Stimulated activated CD4-positive, alpha-beta T cell treated with anti-CD3 and anti-CD28 coated beads, Interleukin-12 subunit alpha, Interleukin-12 subunit beta, amount 100 ng/mL, for 24 hours (primary cell): ENCODE results near the gene POMZP3.
"Not testable (repeated sequence)": the region's sequence is repeated elsewhere in the genome, so short reads cannot be mapped to it uniquely, and the experiment has no call there.

Source experiments
- DNase-seq, 2 experiments: peaks; one replicate each; pipeline ENCODE4 v3.0.0-alpha.2; 2020; ENCODE audit warnings: low read depth in 2 of 2

The POMZP3 gene

DNA sequence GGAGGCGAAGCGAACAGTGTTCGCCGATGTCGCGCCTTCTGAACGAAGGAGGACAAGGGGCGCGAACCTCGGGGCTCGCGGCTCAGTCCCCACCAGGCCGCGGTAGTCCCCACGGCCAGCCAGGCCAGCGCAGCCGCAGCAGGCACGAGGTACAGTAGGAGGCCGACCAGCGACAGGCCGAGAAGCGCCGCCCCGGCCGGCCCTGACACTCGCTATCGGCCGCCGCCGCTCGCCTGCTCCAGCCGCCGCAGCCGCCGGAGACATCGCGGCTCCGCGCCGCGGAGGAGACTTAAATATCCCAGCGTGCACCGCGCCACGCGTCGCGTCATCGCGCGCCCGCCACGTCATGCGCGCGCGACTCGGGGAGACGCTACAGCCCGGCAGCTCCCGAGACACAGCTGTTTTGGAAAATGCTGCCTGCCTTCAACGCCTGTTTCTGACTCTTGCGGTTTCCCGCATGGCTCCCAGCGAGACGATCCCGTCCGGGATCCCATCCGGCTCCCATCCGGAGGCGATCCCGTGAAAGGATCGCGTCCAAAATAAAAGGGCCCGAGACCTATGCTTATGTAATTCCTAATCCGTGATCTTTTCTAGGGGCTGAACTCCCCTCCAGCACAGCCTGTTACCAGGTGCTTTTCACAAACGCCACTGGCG, at the start of gene POMZP3:
TSS of gene POMZP3 (minus strand) at position 291 of the 654 bp plus-strand sequence. CDS start 1,215 bp downstream, outside the sequence.
- peak; percentile 16 to 26 for DNase-seq

DNA sequence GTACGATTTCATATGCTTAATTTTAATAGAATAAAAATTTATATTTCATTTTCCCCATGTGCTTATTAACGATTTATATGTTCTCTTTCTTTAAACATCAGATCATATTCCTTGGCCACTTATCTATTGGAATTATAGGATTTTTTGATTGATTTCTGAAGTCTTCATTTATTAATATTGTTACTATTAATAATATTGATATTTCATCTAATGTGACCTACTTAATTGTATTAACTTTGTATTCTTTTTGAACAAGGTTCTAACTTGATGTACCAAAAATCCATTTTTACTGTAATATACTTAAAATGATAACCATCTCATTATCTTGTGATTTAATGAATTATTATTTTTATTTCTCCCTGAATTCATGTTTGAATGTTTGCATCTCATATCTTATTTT, 48.7 kb upstream of the POMZP3 start:
- not testable (repeated sequence) for DNase-seq

- not testable (repeated sequence) for DNase-seq
Observed at GRCh38 chr7:76673346-76673745, 46.3 kb upstream of the POMZP3 start.

DNA sequence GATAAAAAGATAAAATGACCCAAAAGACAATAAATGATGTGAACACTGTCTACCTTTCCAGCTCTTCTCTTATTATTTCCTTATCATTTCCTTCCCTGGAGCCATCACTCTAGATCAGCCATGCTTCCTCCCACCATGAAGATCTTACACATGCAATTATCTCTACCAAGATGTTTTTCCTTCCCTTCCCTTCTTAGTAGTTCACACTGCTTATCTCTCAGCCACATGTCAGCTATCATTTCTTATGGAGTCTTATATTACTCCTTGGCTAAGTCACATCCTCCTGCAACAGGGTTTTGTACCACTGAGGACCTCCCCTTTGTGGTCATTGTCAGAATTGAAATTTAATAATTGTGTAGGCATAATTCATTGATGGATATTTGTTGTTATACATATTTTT, 32.1 kb upstream of the POMZP3 start:
- DNase-seq: not testable (repeated sequence)

GRCh38 chr7:76656425-76656824, 29.3 kb upstream of the POMZP3 start:
- DNase-seq: not testable (repeated sequence)

DNA sequence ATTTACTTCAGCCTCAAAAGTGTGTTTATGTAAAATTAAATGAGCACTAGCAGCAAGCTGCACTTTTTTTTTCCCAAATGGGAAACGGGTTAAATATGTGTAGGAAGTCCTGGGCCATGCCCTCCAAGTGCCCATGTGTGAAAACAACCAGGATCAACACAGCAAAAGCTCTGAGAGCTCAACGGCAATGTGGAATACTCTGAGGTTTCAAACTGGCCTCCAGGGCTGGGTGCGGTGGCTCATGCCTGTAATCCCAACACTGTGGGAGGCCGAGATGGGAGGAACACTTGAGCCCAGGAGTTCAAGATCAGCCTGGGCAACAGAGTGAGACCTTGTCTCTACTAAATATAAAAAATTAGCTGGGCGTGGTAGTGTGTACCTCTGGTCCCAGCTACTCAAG, 15.5 kb upstream of the POMZP3 start:
- not testable (repeated sequence) for DNase-seq

DNA sequence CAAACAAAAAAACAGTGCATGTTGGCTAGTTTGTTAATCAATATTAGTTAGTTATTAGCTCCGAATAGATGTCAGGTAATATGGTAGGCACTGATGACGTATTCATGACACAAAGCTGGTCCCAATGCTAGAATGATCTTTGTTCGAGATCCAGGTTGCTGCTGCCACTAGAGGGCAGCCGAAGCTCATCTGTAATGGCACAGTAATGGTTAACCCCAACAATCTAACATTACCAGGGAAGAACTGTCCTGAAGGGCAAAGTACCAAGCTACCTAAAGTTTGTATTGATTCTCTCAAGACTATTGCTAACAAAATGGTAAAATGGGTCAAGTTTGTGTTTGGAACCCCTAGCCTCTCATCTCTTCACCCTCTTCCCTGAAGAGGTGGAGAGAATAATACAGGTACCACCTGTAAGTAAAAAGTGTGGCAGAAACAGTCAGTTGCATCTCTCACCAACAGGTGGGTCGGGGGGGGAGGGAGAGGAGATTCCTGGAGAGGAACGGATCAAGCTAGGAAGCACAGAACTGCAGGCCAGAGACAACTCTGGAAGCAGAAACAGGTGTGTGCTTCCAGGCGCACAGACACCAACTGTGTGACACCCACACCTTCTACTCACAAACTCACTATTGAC, 10.1 kb upstream of the POMZP3 start:
- DNase-seq: not testable (repeated sequence)

- DNase-seq: not testable (repeated sequence)
Observed at GRCh38 chr7:76626581-76626980, 498 bp downstream of the POMZP3 start.

GRCh38 chr7:76619439-76620190, 7.5 kb downstream of the POMZP3 start:
- DNase-seq: not testable (repeated sequence)

GRCh38 chr7:76613783-76614182, 13.3 kb downstream of the POMZP3 start:
- DNase-seq: not testable (repeated sequence)

DNA sequence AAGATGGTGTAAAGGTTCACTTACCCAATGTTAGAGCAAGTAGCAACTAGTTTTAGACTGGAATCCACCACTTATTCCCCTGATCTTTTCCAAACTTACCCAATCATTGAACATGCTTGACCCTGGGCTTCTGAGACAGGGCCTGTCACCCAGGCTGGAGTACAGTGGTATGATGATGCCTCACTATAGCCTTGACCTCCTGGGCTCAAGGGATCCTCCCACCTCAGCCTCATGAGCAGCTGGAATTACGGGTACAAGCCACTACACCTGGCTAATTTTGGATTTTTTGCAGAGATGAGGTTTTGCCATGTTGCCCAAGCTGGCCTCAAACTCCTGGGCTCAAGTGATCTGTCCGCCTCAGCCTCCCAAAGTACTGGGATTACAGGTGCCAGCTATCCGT, 14.8 kb downstream of the POMZP3 start:
- DNase-seq: not testable (repeated sequence)

DNA sequence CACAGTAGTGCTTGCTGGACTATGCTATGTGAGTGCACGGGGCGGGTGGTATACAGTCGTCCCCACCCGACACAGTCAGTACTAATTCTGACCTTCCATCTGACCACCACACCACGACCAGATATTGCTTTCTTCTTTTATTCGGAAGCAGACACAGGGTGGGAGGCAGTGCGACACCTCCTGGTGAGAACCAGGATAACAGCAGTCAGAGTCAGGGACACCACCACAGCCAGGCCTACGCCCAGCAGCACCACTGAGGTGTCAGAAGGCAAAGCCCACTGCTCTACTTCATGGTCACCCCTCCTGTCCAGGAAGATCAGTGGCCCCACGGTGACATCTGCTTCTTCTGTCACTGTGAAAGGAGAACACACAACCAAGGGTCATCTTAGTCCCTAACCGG, 17.2 kb downstream of the POMZP3 start:
- DNase-seq: not testable (repeated sequence)

GRCh38 chr7:76608469-76608868, 18.6 kb downstream of the POMZP3 start:
- not testable (repeated sequence) for DNase-seq

DNA sequence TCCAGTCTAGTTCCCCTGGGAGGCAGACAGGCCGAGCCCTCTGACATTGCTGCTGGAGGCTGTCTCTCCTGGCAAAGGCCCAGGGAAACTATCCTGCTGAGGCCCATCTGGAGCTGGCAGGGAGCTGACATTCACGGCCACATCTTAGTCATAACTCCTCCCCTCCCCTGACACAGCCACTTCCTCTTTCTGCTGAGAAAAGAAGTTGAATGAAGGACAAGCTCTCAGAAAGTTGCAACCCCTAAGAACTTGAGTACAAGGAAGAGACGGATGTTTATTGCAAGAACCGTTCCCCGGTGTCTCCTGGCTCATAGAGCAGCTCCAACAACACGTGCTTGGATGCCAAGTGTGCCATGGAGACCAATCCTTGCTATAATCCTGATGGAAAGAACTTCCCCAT, 21.1 kb downstream of the POMZP3 start:
- DNase-seq: peak in 1 of 2 experiments; percentile 35

DNA sequence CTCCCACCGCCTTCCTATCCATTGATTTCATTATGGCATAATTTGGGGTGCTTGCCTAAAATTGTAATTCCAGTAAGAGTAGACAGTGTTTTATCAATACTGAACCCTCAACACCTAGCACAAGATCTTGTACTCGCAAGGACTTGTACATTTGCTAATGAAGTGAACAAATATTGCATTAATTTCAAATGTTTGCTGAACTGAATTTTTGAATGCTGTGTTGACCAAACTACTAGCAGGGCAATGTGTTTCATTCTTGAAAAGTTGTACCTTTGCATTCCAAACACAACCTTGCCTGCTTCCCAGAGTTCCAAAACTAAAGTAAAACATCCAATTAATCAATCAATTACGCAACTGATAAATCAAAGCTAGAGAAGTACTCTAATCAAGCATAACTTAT, 26.4 kb downstream of the POMZP3 start:
- not testable (repeated sequence) for DNase-seq

DNA sequence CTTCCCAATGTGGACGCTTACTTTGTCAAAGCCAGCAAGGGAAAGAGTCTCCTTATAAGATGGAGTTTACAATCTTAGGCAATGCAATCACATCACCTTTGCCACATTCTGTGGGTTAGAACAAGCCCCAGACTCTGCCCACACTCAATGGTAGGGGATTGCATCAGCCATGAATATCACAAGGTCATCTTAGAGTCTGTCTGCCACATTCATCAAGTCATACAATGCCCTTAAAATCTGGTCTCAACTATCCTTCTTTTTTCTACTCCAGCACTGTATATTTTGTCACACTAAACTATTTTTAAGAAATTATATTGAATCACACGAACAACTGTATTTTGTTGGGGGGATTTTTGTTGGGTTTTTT, 27.0 kb downstream of the POMZP3 start:
- DNase-seq: not testable (repeated sequence)

DNA sequence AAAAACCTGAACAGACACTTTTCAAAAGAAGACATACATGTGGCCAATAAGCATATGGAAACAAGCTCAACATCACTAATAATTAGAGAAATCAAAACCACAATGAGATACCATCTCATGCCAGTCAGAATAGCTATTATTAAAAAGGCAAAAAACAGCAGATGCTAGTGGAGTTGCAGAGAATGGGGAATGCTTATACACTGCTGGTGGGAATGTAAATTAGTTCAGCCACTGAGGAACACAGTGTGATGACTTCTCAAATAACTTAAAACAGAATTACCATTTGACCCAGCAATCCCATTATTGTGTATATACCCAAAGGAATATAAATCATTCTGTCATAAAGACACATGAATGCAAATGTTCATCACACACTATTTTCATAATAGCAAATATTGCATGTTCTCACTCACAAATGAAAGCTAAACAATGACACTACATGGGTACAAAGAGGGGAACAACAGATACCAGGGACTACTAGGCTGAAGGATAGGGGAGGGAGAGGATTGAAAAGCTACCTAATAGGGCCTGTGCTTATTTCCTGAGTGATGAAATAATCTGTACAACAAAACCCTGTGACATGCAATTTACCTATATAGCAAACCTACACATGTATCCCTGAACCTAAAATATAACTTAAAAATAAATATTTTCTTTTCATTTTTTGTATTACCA, 28.4 kb downstream of the POMZP3 start:
- DNase-seq: not testable (repeated sequence)

DNA sequence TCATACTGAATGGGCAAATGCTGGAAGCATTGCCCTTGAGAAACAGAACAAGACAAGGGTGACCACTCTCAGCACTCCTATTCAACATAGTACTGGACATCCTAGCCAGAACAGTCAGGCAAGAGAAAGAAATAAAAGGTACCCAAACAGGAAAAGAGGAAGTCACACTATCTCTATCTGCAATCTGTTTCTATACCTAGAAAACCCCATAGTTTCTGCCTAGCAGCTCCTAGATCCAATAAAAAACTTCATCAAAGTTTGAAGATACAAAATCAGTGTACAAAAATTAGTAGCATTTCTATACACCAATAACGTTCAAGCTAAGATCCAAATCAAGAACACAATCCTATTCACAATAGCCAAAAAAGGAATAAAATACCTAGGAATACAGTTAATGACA, 29.8 kb downstream of the POMZP3 start:
- not testable (repeated sequence) for DNase-seq

DNA sequence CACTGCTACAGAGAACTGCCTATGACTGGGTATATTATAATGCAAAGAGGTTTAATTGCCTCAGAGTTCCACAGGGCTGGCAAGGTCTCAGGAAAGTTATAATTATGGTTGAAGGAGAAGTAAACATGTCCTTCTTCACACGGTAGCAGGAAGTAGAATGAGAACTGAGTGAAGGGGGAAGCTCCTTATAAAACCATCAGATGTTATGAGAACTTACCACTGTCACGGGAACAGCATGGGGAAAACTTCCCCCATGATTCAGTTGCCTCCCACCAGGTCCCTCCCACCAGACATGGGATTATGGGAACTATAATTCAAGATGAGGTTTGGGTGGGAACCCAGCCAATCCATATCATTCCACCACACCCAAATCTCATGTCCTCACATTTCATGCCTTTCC, 34.4 kb downstream of the POMZP3 start:
- not testable (repeated sequence) for DNase-seq

GRCh38 chr7:76591602-76592304, 35.3 kb downstream of the POMZP3 start:
- not testable (repeated sequence) for DNase-seq

DNA sequence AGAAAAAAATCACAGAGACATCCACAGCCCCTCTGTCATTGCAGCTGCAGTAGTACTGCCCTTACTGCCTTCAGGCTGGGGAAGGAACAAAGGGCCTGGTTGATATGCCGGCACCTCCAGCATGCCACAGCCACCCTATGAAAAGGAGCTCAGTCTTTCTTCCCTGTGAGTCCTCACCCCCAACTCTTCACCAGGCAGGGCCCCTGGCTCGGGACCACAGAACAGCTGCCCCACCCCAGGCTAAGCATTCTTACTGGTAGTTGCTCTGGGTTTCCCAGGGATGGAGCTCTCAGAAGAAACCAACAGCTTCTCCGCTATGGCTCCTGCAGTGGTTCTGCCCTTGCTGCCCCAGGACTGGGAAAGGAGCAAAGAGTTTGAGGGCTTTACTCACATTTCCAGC, 36.0 kb downstream of the POMZP3 start:
- DNase-seq: not testable (repeated sequence)
